ENCODE measurements around the gene CACNA2D2.

Gene CACNA2D2

DNA sequence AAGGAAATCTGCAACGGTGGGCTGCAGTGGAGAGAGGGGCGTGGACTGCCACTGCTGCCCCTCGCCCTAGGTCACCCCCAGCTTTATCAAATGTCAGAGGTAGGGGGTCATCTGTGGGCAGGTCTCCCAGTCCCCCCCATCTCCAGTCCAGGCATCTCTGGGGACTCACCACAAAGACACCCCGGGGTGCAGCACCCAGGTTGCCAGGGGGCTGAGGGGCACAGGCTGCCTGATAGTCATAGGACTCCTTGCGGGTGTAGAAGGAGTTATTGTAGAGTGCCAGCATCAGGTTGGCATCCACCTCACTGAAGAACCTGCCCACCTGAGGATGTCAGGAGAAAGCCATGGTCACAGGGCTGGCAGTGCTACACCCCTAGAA lies 137.6 kb downstream of the CACNA2D2 start:
- no peak for DNase-seq (ENCODE audit: low read depth)
- no peak overlapping the region for H3K4me3 ChIP-seq (ENCODE audit: low read depth, low read length)
- no peak for TF ChIP-seq CTCF (conservative IDR thresholded peaks at IDR 0.05; ENCODE audit: low read depth, low read length)

DNA sequence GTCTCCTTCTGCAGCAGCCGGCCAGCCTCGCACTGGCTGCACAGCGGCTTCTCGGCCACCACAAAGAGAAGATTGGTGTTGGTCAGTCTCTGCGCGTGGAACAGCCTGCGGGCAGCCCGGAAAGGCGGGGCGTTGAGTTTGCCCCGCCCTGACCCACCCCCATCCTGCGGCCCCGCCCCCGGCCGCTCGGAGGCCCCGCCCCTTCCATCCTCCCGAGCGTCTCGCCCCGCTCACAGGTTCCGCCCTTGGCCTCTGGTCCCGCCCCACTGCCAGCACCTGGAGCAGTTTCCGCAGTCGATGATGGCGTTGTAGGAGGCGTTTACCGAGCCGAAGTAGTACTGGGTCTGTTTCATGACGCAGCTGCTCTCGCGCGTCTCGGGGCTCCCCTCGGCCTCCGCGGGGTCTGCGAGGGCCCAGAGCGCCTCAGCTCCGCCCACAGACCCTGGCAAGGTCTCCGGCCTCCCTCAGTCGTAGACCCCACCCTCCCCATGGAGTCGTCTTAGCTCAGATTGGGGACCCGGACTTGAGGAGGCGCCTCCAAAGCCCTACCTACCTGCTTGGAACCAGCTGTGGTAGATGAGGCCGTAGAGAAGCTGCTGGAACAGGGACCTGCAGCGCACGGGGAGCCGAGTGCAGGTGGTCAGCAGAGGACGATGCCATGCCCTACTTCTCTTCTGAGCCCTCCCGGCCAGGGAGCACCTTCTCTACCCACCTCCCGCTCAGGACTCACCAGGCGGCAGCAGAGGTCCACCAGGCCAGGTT lies 138.2 kb downstream of the CACNA2D2 start:
- no peak for TF ChIP-seq CTCF (conservative IDR thresholded peaks at IDR 0.05; ENCODE audit: low read depth, low read length)
- peak; percentile 70 for DNase-seq (ENCODE audit: low read depth)

GRCh38 chr3:50364573-50365079 lies 138.8 kb downstream of the CACNA2D2 start:
- no peak for DNase-seq (ENCODE audit: low read depth)
- TF ChIP-seq CTCF (conservative IDR thresholded peaks at IDR 0.05; ENCODE audit: low read depth, low read length): no peak
- H3K4me3 ChIP-seq (ENCODE audit: low read depth, low read length): peak overlapping the region; percentile 56

More for the DNA sequence above, 138.2 kb downstream of the CACNA2D2 start:
- peak overlapping the region; percentile 56 for H3K4me3 ChIP-seq (ENCODE audit: low read depth, low read length)

DNA sequence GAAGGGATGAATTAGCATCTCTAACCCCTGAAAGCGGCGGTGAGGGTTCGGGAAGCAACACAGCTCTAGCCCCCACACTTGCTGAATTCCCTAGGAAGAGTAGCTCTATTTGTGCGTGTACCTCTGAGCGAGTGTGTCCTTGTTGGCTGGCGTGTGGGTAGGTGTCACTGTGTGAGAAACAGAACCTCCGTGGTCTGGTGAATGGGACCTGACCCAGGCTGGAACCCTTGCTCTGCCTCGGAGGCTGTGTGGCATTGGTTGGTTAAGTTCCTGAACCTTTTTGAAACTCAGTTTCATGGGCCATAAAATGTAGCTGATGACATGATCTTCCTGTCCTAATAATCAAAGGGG lies 143.7 kb downstream of the CACNA2D2 start:
- DNase-seq (ENCODE audit: low read depth): no peak
- no peak for TF ChIP-seq CTCF (conservative IDR thresholded peaks at IDR 0.05; ENCODE audit: low read depth, low read length)
- peak overlapping the region; percentile 53 for H3K4me3 ChIP-seq (ENCODE audit: low read depth, low read length)

DNA sequence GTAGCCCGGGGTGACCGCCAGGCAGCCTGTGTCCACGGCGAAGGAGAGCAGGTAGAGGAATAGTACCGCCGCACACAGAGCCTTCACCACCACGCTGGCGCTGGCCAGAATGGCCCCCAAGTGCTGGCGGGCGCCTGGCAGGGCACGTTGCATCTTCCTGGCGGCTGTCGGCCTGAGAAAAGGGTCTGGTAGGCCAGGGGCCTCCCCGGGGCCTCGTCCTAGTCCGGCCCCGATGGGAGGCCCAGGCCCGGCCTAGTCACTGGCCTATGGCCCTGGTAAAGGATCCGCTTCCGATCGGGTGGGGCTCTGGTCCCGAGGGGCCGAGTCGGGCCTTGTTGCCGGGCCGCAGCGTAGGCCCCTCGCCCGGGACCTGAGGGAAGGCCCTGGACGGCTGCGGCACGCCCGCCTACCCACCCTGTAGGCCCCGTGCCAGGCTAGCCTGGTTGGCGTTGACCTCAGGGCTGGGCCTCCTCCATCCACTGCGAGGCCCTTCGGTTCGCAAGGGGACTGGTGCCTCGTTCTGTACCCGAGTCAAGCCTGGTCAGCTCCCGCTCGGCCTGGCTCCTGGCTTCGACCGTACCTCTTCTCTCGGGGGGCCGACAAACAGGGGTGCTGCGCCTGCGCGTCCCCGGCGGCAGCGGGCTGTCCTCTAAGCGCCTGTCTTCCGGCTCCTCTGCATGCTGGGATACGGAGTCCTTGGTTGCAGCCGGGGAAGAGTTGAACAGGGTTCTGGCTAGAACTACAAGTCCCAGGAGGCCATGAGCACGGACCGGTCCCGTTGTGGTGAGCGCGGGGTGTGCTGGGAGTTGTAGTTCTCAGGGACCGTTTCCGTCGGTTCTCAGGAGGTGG lies 144.3 kb downstream of the CACNA2D2 start, which contains the start of gene TMEM115:
Gene TMEM115 (minus strand): TSS at position 611 of the 849 bp plus-strand sequence. CDS start 458 bp downstream, at position 153.
- no peak for TF ChIP-seq CTCF (conservative IDR thresholded peaks at IDR 0.05; ENCODE audit: low read depth, low read length)
- peak; percentile 100 for DNase-seq (ENCODE audit: low read depth)
- H3K4me3 ChIP-seq (ENCODE audit: low read depth, low read length): peak within 1 kb of the TSS; percentile 99

GRCh38 chr3:50358355-50358910 lies 145.0 kb downstream of the CACNA2D2 start:
- peak overlapping the region; percentile 99 for H3K4me3 ChIP-seq (ENCODE audit: low read depth, low read length)
- DNase-seq (ENCODE audit: low read depth): no peak
- no peak for TF ChIP-seq CTCF (conservative IDR thresholded peaks at IDR 0.05; ENCODE audit: low read depth, low read length)

Data from choroid plexus epithelial cell (primary cell).